GM19043 (cell line): Measurements from ENCODE around the gene A1CF.
"Not testable (repeated sequence)": the region's sequence is repeated elsewhere in the genome, so short reads cannot be mapped to it uniquely, and the experiment has no call there.

Source experiments
- ATAC-seq: cut with Tn5 transposase; IDR thresholded peaks from one replicate; pipeline ENCODE4 v1.9.1; 2021; ENCODE audit warnings: low read depth; ENCODE audit not compliant: unreplicated experiment

A1CF gene, protein sequence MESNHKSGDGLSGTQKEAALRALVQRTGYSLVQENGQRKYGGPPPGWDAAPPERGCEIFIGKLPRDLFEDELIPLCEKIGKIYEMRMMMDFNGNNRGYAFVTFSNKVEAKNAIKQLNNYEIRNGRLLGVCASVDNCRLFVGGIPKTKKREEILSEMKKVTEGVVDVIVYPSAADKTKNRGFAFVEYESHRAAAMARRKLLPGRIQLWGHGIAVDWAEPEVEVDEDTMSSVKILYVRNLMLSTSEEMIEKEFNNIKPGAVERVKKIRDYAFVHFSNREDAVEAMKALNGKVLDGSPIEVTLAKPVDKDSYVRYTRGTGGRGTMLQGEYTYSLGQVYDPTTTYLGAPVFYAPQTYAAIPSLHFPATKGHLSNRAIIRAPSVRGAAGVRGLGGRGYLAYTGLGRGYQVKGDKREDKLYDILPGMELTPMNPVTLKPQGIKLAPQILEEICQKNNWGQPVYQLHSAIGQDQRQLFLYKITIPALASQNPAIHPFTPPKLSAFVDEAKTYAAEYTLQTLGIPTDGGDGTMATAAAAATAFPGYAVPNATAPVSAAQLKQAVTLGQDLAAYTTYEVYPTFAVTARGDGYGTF

DNA sequence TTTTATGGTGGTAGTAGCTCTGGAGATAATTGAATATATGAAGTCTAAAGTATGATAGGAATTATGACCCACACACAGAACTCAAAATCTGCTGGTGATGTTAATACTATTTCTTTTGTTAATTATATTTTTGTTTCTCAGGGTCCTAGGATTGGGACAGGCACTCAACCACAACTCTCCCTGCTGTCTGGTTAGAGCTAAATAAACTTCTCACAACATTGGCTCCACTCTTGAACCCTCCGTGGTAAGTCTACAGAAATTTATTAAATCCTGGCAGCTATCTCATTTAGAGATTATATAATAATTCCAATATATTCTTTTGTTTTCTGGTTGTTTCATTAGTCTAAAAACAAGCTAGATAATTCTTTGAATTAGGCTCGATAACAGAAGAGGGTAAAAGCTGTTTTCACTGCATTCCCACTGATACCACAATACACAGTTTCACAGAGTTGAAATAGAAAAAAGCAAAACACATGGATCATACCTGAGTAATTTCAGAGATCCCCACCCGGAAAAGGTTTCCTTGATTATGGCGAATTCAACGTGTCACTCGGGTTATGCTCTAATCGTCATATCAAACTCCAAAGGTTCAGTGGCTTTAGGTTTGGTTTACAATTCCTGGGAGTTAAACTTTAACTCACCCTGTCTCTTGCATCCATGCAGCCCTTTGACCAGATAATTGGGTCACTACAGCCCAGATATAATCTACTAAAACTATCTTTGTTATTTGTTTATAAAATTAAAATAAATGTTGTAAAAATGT lies at the start of gene A1CF:
TSS of gene A1CF (minus strand) at position 531 of the 763 bp plus-strand sequence. CDS start 25,687 bp downstream, outside the sequence.
- ATAC-seq, result no peak

DNA sequence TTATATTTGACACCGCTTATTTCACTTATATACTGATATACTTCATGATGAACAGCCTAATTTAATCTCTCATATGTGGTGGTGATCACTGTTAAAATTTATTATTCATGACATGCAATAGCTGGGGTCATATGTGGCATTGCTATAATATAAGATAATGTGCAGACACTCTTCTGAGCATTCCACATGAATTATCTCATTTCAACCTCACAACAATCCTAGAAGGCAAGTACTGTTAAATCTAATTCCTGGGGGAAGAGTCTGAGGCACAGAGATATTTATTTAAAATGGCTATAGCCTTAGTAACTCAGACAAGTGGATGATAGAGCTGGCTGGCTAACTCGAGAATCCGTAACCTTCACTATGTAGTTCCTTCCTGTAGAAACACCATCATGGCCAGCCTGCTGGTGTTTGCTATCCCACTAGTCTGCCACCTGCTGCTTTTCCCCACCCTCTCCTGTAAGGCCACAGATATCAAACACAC lies 46.6 kb upstream of the A1CF start:
- ATAC-seq, result no peak

DNA sequence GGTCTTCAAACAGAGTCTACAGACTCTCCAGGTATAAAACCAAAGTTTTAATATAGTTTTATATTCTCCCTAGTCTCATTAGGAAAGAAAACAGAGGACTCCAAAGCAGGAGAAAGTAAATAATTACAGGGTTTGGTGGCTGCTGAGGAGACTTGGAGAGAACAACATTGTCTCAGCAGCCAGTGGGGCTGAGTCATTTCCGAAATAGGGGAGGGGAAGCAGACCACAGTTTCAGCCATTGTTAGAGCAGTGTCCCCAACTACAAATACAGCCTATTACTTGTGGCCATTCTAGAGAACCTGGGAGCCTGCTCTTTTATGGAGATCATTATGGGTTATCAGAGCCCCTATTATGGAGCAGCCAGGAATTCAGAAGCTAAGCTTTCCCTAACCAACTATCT lies 44.2 kb upstream of the A1CF start:
- ATAC-seq, result no peak

DNA sequence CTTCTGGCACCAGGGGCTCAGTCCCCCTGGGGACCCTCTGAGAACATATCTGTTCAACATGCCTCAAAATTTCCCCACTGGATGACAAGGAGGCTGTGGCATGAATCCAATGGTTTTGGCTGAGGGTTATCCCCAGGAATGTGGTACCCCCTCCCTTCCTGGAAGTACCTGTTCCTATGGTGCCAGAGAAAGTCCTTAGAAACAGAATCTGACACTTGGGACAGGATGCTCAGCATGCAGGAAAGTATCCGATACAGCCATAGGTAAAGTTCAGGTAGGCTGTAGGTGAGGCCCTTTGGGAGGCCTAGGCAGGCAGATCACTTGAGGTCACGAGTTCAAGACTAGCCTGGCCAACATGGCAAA lies 42.7 kb upstream of the A1CF start:
- no peak for ATAC-seq

DNA sequence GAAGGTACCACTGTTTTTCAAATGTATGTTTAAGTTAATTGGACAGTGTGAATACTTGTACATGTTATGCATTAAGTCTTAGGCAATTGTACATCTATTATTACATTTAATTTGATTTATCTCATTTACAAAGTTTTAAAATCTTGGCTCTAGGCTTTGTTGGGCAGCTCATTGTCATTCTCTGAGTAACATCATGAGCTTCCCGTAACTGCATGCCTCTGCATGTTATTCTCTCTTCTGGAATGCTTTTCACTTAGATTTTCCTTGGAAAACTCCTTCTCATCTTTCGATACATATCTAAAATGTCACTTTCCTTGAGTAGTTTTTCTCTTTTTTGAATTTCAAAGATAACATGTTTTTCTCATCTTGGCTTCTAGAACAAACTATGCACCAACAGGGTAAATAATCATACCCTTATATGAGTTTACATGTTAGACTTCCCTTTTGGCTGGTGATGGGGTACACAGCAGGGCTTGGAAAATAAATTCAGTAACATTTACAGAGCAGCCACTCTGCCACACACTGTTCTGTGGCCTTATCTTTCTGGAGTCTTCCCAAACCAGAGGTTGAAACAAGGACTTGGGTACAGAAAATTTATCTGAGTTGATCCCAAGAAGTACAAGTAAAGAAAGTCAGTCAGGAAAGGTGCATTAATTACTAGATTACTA lies 42.2 kb upstream of the A1CF start:
- no peak for ATAC-seq

DNA sequence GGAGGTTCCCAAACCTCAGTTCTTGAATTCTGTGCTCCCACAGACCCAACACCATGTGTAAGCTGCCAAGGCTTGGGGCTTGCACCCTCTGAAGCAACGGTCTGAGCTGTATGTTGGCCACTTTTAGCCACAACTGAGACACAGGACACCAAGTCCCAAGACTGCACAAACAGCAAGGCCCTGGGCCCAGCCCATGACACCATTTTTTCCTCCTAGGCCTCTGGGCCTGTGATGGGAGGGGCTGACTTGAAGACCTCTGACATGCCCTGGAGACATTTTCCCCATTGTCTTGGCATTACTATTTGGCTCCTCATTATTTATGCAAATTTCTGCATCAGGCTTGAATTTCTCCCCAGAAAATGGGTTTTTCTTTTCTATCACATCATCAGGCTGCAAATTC lies 38.0 kb upstream of the A1CF start:
- ATAC-seq, result not testable (repeated sequence)

DNA sequence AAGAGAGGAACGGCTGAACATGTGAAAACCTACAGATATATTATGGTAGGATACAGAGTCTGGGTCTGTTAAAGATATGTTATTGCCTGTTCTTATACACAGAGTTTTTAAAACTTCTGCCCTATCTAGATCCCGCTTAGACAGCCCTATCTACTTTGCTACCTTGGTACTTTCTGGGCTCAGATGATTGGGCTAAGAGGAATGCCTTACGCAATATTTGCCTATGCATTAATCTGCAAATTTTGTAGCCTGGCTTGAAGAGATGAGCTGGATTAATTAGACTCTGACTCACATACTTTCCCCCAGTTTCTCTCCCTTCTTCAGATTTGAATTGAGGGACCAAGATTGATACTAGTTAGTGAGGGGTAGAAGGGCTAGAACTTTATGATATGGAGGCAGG lies 33.6 kb upstream of the A1CF start:
- no peak for ATAC-seq

DNA sequence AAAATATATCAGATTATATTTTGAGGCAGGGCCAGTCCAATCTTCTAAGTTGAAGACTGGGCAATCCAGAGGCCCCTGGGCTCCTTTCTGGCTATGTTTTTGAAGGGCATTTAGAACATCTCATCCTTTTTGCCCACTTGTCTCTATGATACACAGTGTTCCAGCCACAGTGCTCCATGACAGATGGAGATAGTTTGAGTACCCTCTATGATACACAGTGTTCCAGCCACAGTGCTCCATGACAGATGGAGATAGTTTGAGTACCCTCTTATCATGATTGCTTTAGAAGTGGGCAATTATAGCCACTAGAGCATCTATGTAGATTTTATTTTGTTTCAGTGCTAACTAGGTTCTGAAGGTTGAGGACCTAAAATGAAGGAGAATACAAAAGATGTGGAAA lies 33.1 kb upstream of the A1CF start:
- ATAC-seq, result no peak

DNA sequence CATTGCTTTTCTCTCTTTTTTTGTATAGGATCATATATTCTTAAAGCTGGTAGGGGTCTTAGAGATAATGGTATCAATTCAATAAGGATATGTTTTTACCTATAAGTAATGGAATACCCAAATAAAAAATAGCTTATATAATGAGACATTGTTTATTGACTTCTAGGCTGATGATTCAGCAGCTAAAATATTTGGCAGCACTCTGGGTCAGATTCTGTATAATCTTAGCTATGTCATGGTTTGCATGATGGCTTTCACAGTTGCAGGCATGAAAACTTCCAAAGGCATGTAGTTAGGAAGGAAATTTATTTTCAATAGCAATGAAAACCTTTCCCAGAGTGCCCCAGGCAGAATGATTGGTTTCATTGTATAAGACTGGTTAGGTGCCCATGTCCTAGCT lies 32.1 kb upstream of the A1CF start:
- ATAC-seq, result no peak

DNA sequence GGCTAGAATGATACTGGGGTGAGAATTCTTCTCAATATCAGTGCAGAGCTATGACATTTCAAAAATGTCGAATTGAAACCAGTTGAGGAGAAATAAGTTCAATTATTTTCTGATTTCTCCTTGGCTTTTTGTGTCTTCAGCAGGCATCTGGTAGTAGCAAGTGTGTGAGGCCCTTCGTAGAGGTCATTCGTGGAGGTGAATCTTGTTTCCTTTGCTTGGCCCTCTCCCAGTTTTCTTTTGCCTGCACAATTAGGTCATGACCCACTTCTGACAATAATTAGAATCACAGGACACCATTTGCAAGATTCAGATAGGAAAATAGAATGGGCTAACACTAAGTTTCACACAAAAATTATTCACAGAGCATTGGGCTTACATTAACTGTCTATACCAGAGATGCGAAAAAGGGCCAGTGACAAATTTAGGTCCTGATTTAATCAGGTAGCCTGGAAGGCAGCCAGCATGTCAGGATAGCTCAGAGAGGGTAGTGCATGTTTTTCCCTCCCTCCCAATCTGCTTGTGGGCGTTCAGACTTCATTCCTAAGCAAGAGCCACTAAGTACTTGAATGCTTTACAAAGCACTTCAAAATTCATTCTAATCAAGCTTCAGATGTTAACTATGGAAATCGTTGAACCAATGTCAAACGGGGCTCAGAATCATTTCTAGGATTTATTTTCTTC lies 24.0 kb upstream of the A1CF start:
- no peak for ATAC-seq

DNA sequence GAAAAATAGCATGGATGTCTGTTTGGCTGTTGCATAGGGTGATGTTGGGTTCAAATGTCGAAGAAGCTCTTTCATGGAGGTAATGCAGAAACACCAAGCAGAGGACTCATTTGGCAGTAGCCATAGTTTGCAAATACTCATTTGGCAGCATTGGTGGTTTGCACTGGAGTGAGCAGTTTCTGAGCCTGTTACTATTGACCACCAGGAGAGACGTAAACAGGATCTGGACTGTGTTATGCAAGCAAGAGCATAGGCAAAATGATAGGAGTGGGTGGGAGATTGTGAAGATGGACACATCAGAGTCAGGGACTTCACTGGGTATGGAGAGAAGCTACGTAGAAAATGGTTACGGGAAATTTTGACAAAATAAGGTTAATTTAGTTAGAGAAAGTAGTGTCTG lies 22.9 kb upstream of the A1CF start:
- no peak for ATAC-seq

DNA sequence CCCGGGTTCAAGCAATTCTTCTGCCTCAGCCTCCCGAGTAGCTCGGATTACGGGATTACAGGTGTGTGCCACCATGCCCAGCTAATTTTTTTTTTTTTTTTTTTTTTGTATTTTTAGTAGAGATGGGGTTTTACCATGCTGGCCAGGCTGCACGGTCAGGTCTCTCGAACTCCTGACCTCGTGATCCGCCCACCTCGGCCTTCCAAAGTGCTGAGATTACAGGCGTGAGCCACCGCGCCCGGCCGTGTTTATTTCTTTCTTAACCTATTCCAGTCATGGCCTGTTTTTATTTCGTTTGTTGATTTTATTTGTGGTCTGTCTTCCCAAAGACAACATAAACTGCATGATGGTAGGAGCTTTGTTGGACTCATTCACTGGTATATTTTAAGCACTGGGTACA lies 20.4 kb upstream of the A1CF start:
- ATAC-seq, result not testable (repeated sequence)

DNA sequence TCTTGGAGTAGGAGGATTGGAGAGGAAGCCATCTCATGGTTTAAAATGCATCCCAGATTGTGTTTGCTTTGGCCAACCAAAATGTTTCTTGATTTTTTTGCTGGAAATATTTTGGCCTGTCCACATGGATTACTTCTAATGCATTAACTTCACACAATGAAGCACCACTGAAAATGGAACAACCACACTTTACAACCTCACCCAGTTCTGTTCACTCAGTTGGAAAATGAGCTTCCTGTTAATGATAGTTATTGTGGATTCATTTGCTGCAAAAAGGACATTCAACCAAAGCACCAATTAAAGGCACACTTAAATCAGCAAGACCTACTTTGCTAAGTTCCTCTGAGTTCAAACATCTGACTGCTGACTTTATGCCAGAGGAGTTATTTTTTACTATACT lies 11.3 kb upstream of the A1CF start:
- ATAC-seq, result no peak

DNA sequence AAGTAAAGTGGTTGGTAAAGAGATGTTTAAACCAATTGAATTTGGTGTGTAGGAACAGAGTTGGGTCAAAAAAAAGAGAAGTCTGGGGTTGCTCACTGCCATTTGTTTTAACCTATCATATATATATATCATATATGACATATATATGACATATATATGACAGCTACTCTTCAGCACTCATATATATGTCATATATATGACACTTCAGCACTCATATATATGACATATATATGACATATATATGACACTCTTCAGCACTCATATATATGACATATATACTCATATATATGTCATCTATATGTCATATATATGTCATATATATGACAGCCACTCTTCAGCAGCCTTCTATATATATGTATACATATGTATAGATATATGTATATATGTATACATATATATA lies 8.9 kb upstream of the A1CF start:
- ATAC-seq, result no peak

DNA sequence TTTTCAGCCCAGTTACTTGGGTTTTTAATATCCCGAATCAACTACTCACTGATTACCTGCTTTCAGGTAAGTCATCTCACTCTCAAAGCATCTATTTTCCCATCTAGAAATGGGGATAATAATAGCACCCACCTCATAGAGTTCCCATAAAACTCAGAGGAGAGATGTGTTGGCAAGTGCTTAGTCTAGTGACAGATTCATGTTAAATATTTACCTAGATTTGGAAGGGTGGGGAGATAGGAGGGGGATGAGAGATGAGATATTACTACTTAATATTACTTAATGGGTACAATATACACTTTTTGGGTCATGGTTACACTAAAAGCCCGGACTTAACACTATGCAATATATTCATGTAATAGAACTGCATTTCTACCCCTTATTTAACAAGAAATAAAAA lies 7.0 kb upstream of the A1CF start:
- no peak for ATAC-seq

DNA sequence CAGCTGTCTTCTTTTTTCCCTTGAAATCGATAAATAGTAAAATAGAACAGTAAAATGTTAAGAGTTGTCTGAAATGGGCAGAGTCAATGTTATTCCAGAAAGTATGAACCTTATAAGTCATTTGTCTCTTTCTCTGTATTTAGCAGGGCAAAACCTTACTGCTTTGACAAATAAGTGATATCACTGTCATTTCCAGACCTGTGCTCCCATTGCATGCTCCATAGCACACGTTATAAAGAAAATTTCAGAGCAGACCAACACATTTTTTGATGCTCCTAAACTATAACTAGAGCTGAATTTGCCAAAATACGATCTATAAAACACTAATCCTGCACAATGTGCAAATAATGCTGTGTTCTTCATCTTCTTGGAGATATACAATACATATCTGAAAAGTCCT lies 1.1 kb downstream of the A1CF start:
- no peak for ATAC-seq

DNA sequence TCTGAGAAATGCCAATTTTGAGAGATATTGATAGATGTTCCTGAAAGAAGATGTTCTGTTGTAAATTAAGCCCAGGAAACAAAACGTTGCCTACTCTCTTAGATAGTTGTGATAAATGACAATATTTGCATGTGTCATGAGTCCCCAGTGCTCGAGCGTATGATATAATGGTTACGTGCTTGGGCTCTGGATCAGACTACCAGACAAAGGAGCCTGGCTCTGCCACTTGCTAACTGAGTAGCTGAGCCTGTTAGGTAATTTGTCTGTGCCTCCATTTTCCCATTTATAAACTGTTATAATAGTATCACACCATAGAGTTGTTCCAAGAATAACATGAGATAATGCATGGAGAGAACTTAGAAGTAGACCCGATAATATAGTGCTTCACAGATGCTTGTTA lies 1.8 kb downstream of the A1CF start:
- ATAC-seq, result no peak

DNA sequence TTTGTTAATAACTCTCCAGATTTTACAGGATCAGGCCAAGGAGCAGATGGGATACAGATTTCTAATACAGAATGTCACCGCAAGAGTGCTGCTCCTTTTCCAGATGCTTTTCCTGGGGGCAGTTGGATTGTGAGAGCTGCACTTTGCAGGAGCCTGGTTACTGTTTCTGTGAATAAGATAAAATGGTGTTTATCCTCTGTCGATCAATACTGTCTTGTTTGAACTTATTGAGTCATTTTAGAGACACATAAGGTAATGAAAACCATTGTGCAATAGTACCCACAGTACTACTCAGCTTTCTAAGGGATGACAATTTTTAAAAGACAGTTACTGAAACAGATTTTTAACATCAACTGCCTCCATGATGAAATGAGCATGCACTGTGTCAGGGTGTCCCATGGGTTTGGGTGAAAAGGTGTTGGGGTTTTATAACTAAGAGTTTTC lies 2.9 kb downstream of the A1CF start:
- ATAC-seq, result no peak

DNA sequence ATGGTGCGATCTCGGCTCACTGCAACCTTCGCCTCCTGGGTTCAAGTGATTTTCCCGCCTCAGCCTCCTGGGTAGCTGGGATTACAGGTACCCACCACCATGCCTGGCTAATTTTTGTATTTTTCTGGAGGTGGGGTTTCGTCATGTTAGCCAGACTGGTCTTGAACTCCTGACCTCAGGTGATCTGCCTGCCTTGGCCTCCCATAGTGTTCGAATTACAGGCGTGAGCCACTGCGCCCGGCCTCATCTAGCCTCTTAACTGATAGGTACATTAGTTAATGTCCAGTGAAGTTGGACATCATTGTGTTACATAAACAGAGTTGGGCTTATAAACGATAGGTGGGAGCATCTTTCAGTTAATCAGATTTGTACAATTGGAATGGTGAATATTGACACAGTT lies 4.4 kb downstream of the A1CF start:
- ATAC-seq, result not testable (repeated sequence)

DNA sequence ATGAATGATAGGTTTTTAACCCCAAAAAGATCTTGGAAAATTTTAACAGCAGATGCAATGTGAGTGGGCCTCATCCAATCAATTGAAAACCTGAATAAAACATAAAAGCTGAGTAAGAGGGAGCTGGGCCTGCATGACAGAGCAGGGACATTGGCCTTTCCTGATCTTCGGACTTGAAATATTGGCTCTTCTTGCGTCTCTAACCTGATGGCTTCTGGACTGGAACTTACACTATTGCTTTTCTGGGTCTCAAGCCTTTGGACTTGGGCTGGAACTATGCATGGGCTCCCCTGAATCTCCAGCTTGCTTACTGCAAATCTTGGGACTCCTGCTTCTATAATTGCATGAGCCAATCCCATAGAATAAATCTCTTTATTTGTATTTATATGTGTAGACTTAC lies 9.0 kb downstream of the A1CF start:
- no peak for ATAC-seq
